ENCODE results near the gene IRF1. TPM values are rescaled to one million over a fixed set of nuclear protein-coding genes. Genes with fewer than 3 reads are reported as not detected.

IRF1 gene
- total and polyA plus RNA-seq, 10 donors: 57.9 to 307 (median 160) TPM

DNA sequence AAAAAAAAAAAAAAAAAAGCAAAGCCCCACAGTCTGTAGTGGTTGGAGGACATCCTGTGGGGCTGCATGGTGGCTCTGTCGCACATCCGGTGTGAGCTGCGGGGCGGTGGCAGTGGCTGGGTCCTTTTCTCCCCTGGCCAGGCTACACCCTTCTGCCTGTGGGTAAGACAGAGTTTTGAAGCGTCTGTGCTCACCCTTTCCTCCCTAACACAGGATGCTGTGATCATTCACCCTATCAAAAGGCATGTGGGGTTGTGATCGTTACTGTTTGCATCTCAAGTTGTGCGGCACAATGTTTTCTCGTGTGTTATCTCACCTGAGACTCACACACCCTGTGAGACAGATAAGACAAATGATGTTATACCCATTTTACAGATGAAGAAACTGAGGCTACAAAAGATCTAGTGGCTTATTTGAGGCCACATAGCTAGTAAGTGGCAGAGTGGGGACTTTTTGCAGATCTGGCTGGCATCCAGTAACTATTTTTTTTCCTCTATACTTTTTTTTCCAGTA lies 17.5 kb downstream of the IRF1 start:
- Histone ChIP-seq H3K4me3 (no peak overlapping the region), H3K4me1 (peaks cover 67 to 100% (median 90%) of the 10 kb centered on the region in 6 donors), H3K27me3 (replicated peaks in 1 of 7) (no peaks in the 10 kb centered on the region), H3K9me3 (no peaks in the 10 kb centered on the region), H3K36me3 (peaks cover 0 to 37% (median 0%) of the 10 kb centered on the region in 6 donors), H3K27ac (peak overlapping the region; percentile 68 to 99 (median 92))
- TF ChIP-seq POLR2AphosphoS5 (IDR thresholded peaks at IDR 0.05): peak; percentile 82 to 94 (median 82)
- peak in 1 of 3 donors; percentile 4 for TF ChIP-seq POLR2A (IDR thresholded peaks at IDR 0.05)
- TF ChIP-seq, protein P1, sequence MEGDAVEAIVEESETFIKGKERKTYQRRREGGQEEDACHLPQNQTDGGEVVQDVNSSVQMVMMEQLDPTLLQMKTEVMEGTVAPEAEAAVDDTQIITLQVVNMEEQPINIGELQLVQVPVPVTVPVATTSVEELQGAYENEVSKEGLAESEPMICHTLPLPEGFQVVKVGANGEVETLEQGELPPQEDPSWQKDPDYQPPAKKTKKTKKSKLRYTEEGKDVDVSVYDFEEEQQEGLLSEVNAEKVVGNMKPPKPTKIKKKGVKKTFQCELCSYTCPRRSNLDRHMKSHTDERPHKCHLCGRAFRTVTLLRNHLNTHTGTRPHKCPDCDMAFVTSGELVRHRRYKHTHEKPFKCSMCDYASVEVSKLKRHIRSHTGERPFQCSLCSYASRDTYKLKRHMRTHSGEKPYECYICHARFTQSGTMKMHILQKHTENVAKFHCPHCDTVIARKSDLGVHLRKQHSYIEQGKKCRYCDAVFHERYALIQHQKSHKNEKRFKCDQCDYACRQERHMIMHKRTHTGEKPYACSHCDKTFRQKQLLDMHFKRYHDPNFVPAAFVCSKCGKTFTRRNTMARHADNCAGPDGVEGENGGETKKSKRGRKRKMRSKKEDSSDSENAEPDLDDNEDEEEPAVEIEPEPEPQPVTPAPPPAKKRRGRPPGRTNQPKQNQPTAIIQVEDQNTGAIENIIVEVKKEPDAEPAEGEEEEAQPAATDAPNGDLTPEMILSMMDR (IDR thresholded peaks at IDR 0.05 in 8 of 11, conservative IDR thresholded peaks at IDR 0.05 in 3 of 11): no peak
- peak; percentile 95 for DNase-seq
- WGBS, 5 donors: 27 to 41% (median 31%) methylated on average over 8 of the region's 8 CpGs
- intact Hi-C loops (cut with DNase I; ENCODE audit: low total_unique reads): no loop called here

DNA sequence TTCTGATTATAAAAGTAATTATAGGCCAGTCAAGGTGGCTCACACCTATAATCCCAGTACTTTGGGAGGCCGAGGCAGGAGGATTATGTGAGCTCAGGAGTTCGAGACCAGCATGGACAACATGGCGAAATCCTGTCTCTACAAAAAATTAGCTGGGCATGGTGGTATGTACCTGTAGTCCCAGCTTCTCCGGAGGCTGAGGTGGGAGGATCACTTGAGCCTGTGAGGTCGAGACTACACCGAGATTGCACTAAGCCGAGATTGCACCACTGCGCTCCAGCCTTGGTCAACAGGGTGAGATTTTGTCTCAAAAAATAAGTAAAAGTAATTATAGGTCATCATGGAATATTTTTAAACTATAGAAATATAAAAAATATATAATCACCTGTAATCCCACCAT lies 18.1 kb downstream of the IRF1 start:
- H3K27ac ChIP-seq: peak overlapping the region; percentile 68 to 99 (median 92)
- intact Hi-C loops (cut with DNase I; ENCODE audit: low total_unique reads): no loop called here
- H3K4me3 ChIP-seq: no peak overlapping the region
- peaks cover 0 to 31% (median 0%) of the 10 kb centered on the region in 6 donors for H3K36me3 ChIP-seq
- H3K27me3 ChIP-seq (replicated peaks in 1 of 7): no peaks in the 10 kb centered on the region
- TF ChIP-seq POLR2A (IDR thresholded peaks at IDR 0.05): no peak
- TF ChIP-seq POLR2AphosphoS5 (IDR thresholded peaks at IDR 0.05): no peak
- TF ChIP-seq, protein P1 (IDR thresholded peaks at IDR 0.05 in 8 of 11, conservative IDR thresholded peaks at IDR 0.05 in 3 of 11): no peak
- 85 to 92% (median 87%) methylated on average over 8 of the region's 8 CpGs for WGBS, 5 donors
- H3K9me3 ChIP-seq: no peaks in the 10 kb centered on the region
- peak; percentile 59 for DNase-seq
- H3K4me1 ChIP-seq: peaks cover 67 to 100% (median 90%) of the 10 kb centered on the region in 6 donors

DNA sequence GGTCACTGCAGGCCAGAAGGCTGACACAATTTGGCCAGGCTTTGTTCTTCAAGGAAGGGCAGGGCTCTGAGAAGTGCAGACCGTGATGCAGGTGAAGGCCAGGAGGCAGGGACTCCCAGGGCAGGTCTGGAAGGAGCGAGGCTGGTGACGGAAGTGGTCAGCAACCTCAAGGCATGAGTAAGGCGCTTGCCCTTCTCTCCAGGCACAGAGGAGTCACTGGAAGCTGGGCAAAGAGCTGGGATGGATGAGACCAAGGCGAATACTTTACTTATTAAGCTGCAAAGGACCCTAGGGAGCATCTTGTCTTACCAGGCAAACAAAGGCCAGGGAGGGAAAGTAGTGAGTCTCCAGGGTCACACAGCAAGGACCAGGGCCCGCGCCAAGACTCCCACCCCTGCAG lies 18.6 kb downstream of the IRF1 start:
- DNase-seq: peak; percentile 71
- Histone ChIP-seq H3K27me3 (replicated peaks in 1 of 7) (no peaks in the 10 kb centered on the region), H3K4me3 (no peak overlapping the region), H3K4me1 (peaks cover 70 to 100% (median 91%) of the 10 kb centered on the region in 6 donors), H3K36me3 (peaks cover 0 to 26% (median 0%) of the 10 kb centered on the region in 6 donors), H3K9me3 (no peaks in the 10 kb centered on the region), H3K27ac (peak overlapping the region; percentile 68 to 99 (median 92))
- intact Hi-C loops (cut with DNase I; ENCODE audit: low total_unique reads): no loop called here
- TF ChIP-seq, protein P1 (IDR thresholded peaks at IDR 0.05 in 8 of 11, conservative IDR thresholded peaks at IDR 0.05 in 3 of 11): no peak
- peak in 1 of 3 donors; percentile 35 for TF ChIP-seq POLR2AphosphoS5 (IDR thresholded peaks at IDR 0.05)
- WGBS, 5 donors: 83 to 92% (median 86%) methylated on average over 7 of the region's 7 CpGs

DNA sequence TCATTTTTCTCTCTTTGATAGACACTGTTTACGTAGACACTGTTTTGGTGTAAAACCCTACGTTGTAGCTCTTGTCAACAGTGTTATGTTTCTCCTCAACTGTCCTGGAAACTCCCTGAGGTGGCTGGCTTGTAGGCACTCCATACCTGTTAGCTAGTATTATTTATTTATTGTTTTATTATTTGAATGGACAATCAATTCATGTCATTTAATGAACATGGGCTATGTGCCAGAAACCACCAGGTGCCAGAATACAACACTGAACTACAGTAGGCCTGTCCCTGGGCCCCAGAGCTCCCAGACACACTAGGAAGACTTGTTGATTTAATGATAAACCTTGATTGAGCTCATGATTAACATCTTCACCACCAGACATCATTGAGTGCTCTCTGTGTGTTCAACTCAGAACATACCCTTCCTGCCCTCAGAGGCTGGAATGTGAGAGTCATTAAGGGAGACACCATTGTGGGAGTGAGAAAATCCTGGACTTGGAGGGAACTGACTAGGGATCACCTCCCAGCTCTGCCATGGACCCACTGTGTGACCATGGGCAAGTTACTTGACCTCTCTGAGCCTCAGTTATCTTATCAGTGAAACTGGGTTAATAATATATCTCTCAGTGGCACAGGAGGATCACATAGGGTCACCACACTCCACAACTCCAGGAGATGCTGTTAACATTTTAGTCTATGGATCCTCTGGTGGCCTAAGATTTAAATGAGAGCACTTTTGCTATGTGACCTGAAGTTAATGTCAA lies 19.2 kb downstream of the IRF1 start:
- peaks cover 76 to 100% (median 95%) of the 10 kb centered on the region in 6 donors for H3K4me1 ChIP-seq
- peak overlapping the region; percentile 68 to 99 (median 92) for H3K27ac ChIP-seq
- intact Hi-C loops (cut with DNase I; ENCODE audit: low total_unique reads): no loop called here
- 79 to 92% (median 89%) methylated on average over 2 of the region's 2 CpGs for WGBS, 5 donors
- TF ChIP-seq POLR2AphosphoS5 (IDR thresholded peaks at IDR 0.05) (no peak), POLR2A (IDR thresholded peaks at IDR 0.05) (no peak)
- TF ChIP-seq, protein P1 (IDR thresholded peaks at IDR 0.05 in 8 of 11, conservative IDR thresholded peaks at IDR 0.05 in 3 of 11): no peak
- no peaks in the 10 kb centered on the region for H3K27me3 ChIP-seq (replicated peaks in 1 of 7)
- DNase-seq: no peak
- H3K9me3 ChIP-seq: no peaks in the 10 kb centered on the region
- H3K4me3 ChIP-seq: no peak overlapping the region
- peaks cover 0 to 23% (median 0%) of the 10 kb centered on the region in 6 donors for H3K36me3 ChIP-seq
